NCI-H2227 treated with DMSO at 0.1 percent for 48 hours (cell line): ENCODE results near the gene LSAMP.

Experiments used
- DNase-seq: peaks from one replicate; lab custom pipeline; 2025; lab: John Stamatoyannopoulos, UW

LSAMP gene

GRCh38 chr3:116356056-116356455 lies 89.2 kb downstream of the LSAMP start:
- DNase-seq = no peak

- DNase-seq = no peak
Observed at GRCh38 chr3:116354382-116354781, 90.9 kb downstream of the LSAMP start.

DNA sequence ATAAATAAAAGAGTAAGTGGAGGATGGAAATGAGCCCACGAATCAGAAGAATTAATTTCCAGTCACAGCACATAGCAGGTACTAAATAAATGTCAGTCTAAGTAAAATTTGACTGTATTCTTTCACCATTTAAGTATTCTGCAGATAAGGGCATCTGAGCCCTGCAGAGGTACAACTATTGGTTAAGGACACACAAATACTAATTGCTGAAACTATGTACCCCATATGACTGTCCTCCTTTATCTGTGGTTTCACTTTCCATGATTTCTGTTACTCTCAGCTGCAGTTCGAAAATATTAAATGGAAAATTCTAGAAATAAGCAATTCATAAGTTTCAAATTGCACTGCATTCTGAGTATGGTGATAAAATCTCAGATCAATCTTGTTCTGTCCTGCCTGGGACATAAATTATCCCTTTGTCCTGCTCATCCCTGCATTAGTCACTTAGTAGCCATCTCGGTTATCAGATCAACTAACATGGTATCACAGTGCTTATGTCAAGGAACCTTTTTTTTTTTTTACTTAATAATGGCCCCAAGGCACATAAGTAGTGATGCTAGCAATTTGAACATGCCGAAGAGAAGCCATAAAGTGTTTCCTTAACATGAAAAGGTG lies 95.1 kb downstream of the LSAMP start:
- no peak for DNase-seq

DNA sequence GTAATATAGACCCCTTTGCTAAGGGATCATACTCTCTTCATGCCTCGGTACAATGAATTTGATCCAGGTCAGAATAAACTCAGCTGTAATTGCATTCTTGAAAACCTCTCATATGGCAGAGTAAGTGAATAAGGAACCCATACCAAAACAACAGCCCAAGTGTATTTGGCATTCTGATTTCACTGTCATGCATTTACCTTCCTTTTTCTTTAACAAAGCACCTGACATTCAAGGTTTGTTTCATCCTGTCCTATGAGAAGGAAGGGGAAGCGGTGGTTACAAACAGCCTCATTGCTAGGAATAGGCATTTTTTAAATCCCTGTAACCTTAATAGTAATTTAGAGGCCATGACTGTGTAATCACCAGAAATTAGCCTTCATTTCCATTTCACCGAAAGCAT lies 97.1 kb downstream of the LSAMP start:
- DNase-seq = no peak

DNA sequence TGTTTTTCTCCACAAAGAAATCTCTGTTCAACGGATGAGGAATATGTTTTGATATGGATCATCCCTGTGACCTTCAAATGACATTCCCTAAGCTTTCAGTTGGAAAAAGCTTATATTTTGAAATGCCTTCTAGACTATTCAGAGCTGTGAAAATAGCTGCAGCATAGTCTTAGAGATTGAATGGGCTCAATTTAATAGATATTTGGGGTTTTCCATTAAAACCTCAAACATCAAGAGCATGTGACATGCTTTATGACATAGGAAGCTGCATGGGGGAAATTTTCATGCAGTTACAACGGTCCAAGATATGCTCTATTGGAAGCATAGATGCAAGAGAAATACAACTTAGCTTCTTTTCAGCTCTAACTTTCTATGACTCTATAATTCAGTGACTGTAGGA lies 102.8 kb downstream of the LSAMP start:
- no peak for DNase-seq

GRCh38 chr3:116341899-116342298 lies 103.4 kb downstream of the LSAMP start:
- DNase-seq = no peak

GRCh38 chr3:116341381-116341780 lies 103.9 kb downstream of the LSAMP start:
- DNase-seq = no peak

DNA sequence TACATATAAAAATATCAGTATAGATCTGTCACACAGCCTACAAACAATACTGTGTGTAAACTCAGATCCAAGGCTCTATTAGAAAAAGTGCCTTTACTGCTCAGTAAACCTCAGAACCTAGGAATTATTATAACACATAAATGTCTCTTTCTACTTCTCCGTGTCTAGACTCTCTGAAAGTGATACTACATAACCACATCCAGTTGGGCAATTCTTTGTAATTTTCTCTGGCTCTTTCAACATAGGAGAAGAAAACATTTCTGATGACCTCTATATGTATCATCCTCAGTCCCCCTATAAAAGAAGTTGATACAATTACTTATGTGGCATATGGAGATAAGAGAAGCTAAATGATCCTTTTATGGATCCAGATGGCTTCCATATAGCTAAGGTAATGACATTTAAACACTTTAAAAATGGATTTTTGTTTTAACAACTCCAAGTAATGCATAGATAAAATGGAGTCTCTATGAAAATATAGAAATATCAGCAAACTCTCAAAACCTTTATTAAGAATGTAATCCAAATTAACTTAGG lies 104.5 kb downstream of the LSAMP start:
- no peak for DNase-seq

DNA sequence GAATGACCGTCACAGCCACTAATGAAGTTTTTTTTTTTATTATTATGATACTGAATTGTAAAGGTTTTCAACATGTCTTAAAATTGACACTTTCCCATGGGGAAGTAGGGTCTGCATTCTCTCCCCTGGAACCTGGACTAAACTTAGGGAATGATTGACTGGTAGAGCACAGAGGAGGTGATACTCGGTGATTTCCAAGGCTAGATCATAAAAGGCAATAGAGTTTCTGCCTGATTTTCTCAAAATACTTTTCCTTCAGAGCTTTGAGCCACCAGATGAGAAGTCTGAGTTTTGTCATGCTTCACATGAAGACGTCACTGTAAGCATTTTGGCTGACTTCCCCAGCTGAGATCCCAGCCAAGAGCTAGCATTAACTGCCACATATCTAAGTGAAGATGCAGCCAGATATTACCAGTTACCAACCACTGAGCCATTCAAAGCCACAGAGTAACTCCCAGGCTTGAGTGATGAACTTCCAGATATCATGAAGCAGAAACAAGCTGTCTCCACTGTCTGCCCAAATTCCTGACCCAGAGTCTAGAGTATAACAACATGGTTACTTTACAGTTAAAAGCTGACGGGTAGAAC lies 105.8 kb downstream of the LSAMP start:
- no peak for DNase-seq

DNA sequence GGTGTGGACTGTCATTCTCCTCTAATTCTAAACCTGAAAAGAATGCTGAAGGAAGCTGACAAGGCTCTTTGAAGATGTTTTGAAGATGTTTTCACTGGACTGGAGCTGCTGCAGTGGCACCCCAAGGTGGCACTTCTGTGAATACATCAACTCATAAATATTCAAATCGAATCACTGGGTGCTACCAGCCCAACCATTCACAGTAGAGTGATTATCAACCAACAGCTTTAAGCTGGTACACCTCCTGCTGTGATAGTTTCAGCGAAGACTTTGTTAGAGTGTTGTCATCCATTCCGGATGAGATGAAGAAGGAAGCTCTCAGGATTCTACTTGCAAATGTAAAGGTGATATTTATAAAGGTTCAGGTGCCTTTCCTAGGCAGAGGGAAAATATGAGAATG lies 106.6 kb downstream of the LSAMP start:
- no peak for DNase-seq

GRCh38 chr3:116337229-116337628 lies 108.1 kb downstream of the LSAMP start:
- no peak for DNase-seq

DNA sequence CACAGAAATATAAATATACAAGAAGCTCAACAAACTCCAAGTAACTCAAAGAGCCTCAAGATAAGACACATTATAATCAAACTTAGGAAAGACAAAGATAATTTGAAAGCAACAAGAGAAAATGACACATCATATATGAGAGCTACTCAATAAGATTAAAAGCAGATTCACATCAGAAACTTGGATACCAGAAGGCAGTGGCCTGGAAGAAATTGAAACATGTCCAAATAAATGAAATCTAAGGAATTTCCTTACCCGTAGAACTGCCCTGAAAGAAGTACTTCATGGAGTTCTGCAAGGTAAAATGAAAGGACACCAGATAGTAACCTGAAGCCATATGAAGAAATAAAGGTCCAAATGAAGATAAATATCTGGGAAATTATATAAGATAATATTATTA lies 113.9 kb downstream of the LSAMP start:
- DNase-seq = no peak

DNA sequence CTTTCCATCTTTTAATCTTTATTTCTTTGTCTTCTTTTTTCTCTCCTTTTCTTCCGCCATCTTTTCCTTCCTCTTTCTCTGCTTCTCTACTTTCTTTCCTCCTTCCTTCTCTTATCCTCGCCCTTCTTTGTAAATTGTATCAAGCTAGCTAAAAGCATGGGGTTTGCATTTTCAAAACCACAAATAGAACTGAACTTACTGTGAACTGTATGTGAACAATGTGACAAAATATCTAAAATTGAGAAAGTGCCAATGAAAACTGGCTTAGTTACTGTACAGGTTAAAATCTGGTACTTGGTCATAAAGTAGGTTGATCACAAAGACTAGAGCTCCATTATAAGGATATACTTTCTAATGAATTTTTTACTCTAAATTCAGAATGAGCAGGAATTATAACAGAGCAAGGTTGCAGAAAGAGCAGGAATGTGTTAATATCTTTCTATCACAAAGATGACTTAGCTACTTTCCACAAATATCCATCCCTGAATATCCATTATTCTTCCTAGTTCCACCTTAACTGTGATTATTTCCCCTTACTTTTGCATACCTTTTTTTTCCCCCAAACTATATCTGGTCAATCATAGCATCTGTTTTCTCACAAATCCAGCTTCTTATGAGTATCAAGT lies 122.4 kb downstream of the LSAMP start:
- DNase-seq = no peak

DNA sequence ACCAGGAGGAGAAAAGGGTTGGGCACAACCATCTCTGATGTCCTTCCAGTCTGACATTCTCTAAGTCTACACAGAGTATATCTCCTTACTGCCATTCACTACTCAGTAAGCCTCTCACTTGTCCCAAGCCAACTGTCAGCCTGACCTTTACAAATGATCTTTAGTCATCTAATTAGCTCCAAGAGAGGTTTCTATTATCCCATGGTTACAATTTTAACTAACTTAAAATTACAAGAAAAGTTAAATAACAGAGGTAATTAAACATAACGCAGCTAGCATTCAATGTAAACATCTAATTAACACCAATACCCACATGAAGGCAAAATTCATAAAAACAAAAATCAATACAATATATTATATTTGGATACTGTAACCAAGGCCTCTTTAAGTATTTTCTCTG lies 126.9 kb downstream of the LSAMP start:
- no peak for DNase-seq

DNA sequence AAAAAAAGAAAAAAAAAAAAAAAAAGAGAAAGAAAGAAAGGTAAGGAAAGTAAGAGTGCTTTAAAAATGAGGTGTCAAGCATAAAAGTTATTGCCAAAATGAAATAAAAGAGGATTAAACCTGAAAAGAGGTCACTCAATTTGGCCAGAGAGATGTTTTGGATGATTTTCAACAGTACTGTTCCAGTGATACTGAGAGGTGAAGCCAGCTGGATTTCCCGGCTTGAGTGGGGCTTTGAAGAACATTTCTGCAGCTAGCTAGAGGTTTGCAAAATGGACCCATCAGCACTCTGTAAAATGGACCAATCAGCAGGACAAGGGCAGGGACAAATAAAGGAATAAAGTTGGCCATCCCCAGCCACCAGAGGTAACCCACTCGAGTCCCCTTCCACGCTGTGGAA lies 128.5 kb downstream of the LSAMP start:
- no peak for DNase-seq

DNA sequence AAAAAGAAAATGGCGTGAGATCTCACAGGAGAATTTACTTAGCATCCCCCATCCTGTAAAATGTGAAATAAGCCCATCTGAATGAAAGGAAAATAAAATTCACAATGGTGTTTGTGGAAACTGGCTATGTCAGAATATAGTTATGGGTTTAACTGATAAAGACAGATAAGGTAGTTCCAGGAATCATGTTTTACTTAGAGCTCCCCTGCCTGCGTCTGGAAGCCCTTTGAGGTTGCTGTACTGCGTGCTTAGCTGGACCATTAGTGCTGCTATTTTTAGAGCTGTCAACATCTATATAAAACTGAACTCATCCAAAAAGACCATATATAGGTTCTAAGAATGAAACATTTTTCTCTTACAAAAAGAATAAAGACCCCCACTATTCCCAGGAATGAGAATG lies 130.8 kb downstream of the LSAMP start:
- DNase-seq = no peak

DNA sequence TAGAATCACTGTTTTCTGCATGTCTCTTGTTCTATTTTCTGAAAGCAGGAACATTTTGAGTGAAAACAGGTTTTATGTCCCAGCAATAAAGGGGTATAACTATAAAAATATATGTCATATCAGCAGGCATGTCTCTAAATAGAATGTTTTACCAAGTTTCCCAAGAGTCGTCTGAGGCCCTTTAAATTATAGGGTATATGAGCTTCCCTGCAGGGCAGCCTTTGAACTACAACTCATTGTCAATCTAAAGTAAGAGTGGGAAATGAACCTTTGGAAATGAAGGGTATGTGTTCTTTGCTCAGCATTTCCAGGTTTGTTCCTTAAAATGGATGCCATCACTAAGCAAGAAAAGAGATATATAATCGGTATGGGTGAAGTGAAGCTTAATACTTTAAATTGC lies 138.6 kb downstream of the LSAMP start:
- peak; percentile 81 for DNase-seq

DNA sequence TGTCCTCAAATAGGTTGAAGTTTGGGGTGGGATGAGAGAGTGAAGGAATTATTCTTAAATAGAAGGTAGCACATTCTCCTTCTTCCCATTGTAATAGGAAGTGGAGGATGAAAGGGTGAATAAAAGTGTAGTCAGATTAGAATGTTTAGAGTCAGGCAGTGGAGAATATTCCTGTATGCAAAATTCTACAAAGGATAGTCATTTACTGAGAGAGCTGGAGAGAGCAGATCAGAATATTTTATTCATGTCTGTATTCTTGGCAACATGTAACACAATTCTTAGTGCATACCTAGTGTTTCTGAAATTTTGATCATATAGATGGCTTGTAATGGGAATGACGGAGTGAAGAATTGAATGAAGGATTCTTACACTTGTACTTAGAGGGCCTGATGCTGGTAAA lies 139.1 kb downstream of the LSAMP start:
- DNase-seq = no peak

DNA sequence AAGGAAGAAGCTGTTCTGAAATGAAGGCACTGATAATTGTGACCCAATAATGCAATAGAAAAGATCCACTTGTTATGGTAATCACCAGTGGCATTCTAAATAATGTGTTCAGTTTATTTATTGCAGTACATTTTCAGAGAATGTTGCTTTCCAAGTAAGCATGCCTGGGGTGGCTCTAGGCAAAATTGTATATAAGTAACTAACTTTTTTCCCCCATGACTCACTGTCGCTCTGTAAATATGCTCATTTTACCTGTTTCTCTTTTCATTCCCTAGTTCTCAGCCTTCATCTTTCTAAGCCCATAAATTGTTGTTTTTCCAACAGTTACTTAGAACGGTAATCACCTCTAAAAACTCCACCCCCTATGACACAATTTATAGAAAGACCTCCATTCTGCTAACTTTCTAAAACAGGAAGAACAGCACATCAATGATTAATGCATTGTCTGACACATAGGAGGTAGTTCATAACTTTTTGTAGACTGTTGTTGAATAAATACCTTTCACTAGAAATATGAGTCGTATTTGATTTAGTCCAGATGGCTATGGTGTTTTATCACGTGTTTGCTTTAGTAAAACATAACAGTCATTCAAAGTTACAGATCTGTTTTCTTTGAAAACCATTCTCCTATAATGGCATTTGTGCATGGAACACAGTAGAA lies 143.1 kb downstream of the LSAMP start:
- no peak for DNase-seq

DNA sequence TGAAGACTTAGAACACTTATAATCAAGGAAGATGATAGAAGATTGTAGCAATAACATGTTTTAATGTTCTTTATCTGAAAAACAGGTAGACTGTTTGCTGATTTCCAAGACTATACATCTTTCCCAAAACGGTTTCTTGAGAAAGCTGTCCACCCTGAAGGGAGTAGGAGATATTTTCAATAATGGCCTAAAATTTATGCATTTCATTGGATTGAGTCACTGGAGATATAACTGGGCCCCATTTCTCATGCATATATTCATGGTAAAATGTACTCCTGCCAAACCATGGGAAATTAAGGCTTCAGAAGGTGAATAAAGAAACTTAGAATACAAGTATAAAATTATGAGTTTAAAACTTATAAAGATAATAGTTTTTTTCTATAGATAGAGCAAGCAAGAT lies 143.9 kb downstream of the LSAMP start:
- no peak for DNase-seq

DNA sequence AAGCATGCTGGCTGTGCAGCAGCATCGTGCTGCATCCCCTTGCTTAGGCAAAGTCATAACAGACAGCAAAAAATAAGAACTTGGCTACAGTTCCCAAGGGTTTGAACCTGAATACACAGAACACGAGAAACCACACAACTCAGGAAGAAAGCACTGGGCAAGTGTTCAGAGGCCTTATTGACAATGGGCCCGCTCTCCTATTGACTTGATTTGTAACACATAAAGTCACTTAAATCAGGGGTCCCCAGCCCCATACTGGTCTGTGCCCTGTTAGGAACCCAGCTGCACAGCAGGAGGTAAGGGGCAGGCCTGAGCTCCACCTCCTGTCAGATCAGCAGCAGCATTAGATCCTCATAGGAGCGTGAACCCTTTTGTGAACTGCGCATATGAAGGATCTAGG lies 145.1 kb downstream of the LSAMP start:
- no peak for DNase-seq

DNA sequence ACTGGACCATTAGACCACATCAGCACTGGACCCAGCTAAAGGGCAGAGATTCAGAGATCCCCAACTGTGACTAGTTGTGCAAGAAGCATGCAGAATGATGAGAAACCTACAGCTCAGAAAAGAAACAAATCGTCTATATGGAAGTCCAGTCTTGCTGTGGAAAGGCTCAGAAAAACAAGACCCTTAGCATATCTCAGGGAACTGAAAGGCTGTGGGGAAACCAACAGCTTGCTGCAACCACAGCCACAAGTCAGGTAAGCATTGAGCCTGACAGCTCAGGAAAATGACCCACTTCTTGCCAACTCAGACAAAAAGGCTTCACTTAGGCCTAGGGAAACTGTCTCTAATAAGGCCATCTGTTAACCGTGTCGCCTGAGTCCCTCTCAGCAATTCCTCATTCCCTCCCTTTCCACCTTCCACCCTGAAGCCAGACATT lies 145.6 kb downstream of the LSAMP start:
- no peak for DNase-seq

- no peak for DNase-seq
Observed at GRCh38 chr3:116298151-116298550, 147.1 kb downstream of the LSAMP start.
